ENCODE results near the gene RTL5.

Gene RTL5

DNA sequence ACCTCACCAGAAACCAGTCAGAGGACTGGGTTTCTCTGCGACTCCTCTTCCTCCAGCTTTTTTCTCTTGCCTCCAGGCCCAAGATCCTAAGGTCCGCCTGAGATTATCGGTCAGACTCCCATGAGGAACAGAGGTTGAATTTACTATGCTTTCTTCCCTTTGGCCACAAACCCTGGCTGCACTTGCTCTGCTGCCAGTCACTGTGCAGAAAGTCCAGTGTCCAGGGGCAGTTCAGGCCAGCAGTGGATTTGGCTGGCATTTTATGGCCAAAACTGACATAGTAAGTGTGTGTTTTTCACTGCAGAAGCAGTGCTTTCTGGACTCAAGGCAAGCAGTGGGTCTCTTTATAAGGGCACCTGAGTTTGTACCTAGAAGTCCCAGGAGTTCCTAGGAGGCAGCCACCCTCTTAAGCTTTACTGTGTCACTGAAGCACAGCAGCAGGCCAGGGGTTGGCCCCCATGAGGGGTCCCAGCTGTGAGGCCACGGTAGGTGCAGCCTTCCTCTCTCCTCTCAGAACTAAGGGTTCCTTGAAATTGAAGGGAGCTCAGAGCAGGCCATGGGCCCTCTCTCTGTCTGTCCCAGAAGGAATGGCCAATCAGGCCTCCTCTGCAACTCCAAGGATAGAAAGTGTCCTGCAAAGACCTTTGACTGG is 3.4 kb downstream of the RTL5 start:
- Histone ChIP-seq H3K36me3 (0 out of 22 replicates have a peak, but pooled peaks cover 0 to 11% (median 0%) of the 10 kb centered on the region in 11 experiments), H3K4me2 (peak overlapping the region in 4 of 11 experiments; percentile 80 to 92 (median 88); a peak in 7 of 22 replicates), H4K20me1 (peaks cover 0 to 38% (median 0%) of the 10 kb centered on the region in 11 experiments; a peak in 10 of 22 replicates), H3K27ac (no peak overlapping the region), H3K9ac (no peak overlapping the region), H3K4me3 (no peak overlapping the region), H3K9me3 (replicated peaks in 1 of 11) (peaks cover 0 to 14% (median 0%) of the 10 kb centered on the region in 11 experiments; a peak in 3 of 22 replicates), H3K4me1 (peaks cover 28 to 85% (median 67%) of the 10 kb centered on the region in 10 experiments), H3K27me3 (peaks cover 40 to 82% (median 63%) of the 10 kb centered on the region in 11 experiments)
- TF ChIP-seq Cebpa-rat (IDR thresholded peaks at IDR 0.05): no peak

- 0 out of 22 replicates have a peak, but pooled peaks cover 0 to 7% (median 0%) of the 10 kb centered on the region in 11 experiments for H3K36me3 ChIP-seq
- peak overlapping the region in 4 of 11 experiments; percentile 4 to 48 (median 22); a peak in 3 of 22 replicates for H3K9ac ChIP-seq
- H3K9me3 ChIP-seq (replicated peaks in 1 of 11): peaks cover 0 to 14% (median 0%) of the 10 kb centered on the region in 11 experiments; a peak in 3 of 22 replicates
- H3K4me2 ChIP-seq: peak overlapping the region in 9 of 11 experiments; percentile 20 to 94 (median 86); a peak in 16 of 22 replicates
- H3K4me1 ChIP-seq: peaks cover 37 to 92% (median 76%) of the 10 kb centered on the region in 10 experiments
- H3K27ac ChIP-seq: 0 out of 22 replicates have a peak overlapping the region, but pooled peaks of 1 of the 11 experiments have one; percentile 13
- H3K27me3 ChIP-seq: peaks cover 30 to 82% (median 53%) of the 10 kb centered on the region in 11 experiments
- peaks cover 0 to 28% (median 0%) of the 10 kb centered on the region in 11 experiments; a peak in 10 of 22 replicates for H4K20me1 ChIP-seq
- no peak for TF ChIP-seq Cebpa-rat (IDR thresholded peaks at IDR 0.05)
- H3K4me3 ChIP-seq: peak overlapping the region in 1 of 10 experiments; percentile 22; a peak in 1 of 20 replicates
Observed at GRCh38 chrX:72127332-72127731, 4.4 kb downstream of the RTL5 start.

DNA sequence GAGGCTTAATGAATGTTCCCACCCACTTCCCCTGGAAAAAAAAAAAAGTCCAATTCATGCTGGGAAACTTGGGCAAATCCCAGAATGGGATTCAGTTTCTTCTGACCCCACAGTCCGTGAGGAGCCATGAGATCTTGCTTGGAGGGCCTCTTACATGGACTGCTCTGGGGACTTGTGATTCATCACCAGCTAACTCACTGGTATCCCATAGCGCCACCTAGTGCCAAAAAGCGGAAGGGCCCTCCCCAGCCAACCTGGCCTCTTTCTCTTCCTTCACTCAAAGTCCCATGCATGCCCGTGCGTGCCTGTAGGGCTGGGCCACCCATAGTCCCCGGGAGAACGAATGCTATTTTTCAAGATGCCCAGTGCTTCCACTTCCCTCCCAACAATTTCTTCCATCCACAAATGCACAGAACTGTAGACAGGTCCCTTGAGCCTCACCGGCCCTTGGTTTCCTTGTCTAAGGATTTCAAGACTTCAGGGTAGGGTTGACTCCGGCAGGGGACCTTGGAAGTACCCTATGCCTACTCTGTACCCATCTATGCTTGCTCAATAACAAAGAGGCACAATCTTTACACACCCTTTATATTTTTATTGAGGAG is 5.1 kb downstream of the RTL5 start:
- peak overlapping the region in 5 of 11 experiments; percentile 47 to 90 (median 56); a peak in 8 of 22 replicates for H3K27ac ChIP-seq
- H3K36me3 ChIP-seq: 0 out of 22 replicates have a peak, but pooled peaks cover 0 to 7% (median 0%) of the 10 kb centered on the region in 11 experiments
- H3K4me3 ChIP-seq: 0 out of 20 replicates have a peak overlapping the region, but pooled peaks of 1 of the 10 experiments have one; percentile 22
- H3K4me2 ChIP-seq: peak overlapping the region in 9 of 11 experiments; percentile 80 to 94 (median 88); a peak in 16 of 22 replicates
- no peak for TF ChIP-seq Cebpa-rat (IDR thresholded peaks at IDR 0.05)
- H3K27me3 ChIP-seq: peaks cover 27 to 76% (median 47%) of the 10 kb centered on the region in 11 experiments
- peaks cover 0 to 24% (median 0%) of the 10 kb centered on the region in 11 experiments; a peak in 8 of 22 replicates for H4K20me1 ChIP-seq
- H3K9ac ChIP-seq: peak overlapping the region in 4 of 11 experiments; percentile 14 to 48 (median 38); a peak in 5 of 22 replicates
- peaks cover 0 to 14% (median 0%) of the 10 kb centered on the region in 11 experiments; a peak in 3 of 22 replicates for H3K9me3 ChIP-seq (replicated peaks in 1 of 11)
- H3K4me1 ChIP-seq: peaks cover 43 to 96% (median 81%) of the 10 kb centered on the region in 10 experiments

DNA sequence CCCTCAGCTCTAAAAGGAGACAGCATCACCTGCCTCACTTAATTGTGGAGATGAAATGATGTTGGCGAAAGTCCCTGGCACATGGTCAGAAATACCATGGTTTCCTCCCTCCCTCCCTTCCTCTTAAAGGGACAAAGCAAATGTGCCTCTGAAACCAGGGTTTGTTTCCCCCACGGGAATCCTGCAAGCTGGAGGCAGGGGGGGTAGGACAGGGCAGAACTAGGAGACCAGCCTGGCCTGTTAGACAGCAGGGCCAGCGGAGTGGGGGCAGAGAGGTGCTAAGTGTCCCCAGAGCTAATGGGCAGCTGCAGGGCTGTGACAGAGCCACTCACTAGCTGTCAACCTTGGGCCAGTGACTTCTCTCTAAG is 5.7 kb downstream of the RTL5 start:
- peaks cover 27 to 72% (median 47%) of the 10 kb centered on the region in 11 experiments for H3K27me3 ChIP-seq

DNA sequence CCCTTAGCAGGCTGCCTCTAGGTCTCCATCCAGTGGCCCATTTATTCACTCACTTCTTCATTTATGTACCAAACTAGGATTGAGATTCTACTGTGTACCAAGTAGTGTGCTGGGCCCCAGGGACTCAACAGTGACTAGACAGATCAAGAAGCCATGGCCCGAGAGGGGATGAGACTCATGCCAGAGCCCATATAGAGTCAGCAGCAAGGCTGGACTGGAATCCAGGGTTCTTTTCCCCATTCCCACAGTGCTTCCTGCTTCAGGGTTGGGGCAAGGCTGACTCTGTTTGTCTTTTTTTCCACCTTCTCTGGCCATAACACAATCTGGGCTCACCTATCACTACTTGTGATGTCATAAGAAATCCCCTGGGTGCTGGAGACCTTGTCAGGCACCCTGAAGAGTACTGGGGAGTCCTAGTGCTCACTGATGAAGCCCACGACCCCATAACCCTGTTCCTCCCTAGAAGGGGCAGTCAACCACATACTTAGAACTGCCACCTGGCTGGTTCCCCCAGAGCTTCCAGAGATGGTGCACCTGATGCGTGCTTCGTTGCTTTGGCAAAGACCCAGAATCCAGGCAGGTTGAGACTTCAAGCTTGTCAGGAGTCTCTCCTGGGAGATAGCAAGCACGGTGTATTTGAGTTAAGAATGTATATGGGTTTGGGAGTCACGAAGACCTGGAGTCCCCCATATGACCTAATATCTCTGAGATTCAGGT is 6.2 kb downstream of the RTL5 start:
- TF ChIP-seq Cebpa-rat (IDR thresholded peaks at IDR 0.05): no peak
- Histone ChIP-seq H3K27me3 (peaks cover 21 to 72% (median 46%) of the 10 kb centered on the region in 11 experiments), H3K9me3 (replicated peaks in 1 of 11) (peaks cover 0 to 10% (median 0%) of the 10 kb centered on the region in 11 experiments; a peak in 3 of 22 replicates), H3K36me3 (0 out of 22 replicates have a peak, but pooled peaks cover 0 to 7% (median 0%) of the 10 kb centered on the region in 11 experiments), H3K4me3 (no peak overlapping the region), H4K20me1 (peaks cover 0 to 24% (median 0%) of the 10 kb centered on the region in 11 experiments; a peak in 8 of 22 replicates), H3K27ac (peak overlapping the region in 4 of 11 experiments; percentile 52 to 90 (median 82); a peak in 8 of 22 replicates), H3K4me2 (peak overlapping the region; percentile 13 to 94 (median 87); a peak in 19 of 22 replicates), H3K4me1 (peaks cover 53 to 100% (median 83%) of the 10 kb centered on the region in 10 experiments), H3K9ac (peak overlapping the region in 5 of 11 experiments; percentile 1 to 48 (median 35); a peak in 5 of 22 replicates)

More for the DNA sequence above, 5.7 kb downstream of the RTL5 start:
- peak overlapping the region in 5 of 11 experiments; percentile 47 to 90 (median 56); a peak in 10 of 22 replicates for H3K27ac ChIP-seq
- H3K4me3 ChIP-seq: no peak overlapping the region
- 0 out of 22 replicates have a peak, but pooled peaks cover 0 to 7% (median 0%) of the 10 kb centered on the region in 11 experiments for H3K36me3 ChIP-seq
- peaks cover 0 to 14% (median 0%) of the 10 kb centered on the region in 11 experiments; a peak in 3 of 22 replicates for H3K9me3 ChIP-seq (replicated peaks in 1 of 11)
- peaks cover 0 to 24% (median 0%) of the 10 kb centered on the region in 11 experiments; a peak in 8 of 22 replicates for H4K20me1 ChIP-seq
- peaks cover 49 to 100% (median 83%) of the 10 kb centered on the region in 10 experiments for H3K4me1 ChIP-seq
- no peak for TF ChIP-seq Cebpa-rat (IDR thresholded peaks at IDR 0.05)
- H3K4me2 ChIP-seq: peak overlapping the region in 10 of 11 experiments; percentile 13 to 94 (median 88); a peak in 18 of 22 replicates
- H3K9ac ChIP-seq: peak overlapping the region in 4 of 11 experiments; percentile 35 to 48 (median 37); a peak in 6 of 22 replicates

DNA sequence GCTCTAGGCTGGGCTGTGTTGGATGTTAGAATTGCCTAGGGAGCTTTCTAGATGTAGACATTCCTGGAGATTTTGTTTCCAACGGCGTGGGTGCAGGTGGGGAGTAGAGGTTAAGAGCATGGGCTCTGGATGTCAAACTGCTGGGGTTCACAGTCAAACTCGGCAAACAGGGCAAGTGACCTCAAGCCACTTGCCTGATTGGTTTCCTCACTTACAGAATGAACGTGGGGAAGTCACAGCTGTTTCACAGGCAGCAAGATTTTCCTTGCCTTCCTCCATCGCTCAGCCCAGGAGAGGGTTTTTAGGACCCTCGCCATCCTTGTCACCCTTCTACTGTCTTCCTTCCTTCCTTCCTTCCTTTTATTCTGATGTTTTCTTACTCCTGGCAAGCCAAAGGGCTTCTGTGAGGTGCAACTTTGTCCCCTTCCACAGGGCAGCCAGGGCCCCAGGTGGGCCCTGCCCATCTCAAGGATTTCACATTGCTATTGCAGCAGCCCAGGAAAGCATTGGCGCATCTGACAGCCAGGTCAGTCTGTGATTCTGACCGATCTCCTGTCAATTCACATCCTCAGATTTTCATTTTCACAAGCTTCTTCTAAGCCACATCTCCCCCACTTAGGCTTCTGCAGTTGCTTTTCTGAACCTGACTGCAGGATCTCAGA is 7.0 kb downstream of the RTL5 start:
- Histone ChIP-seq H3K27me3 (peaks cover 14 to 67% (median 43%) of the 10 kb centered on the region in 11 experiments; a peak in 19 of 22 replicates), H3K4me1 (peaks cover 53 to 100% (median 81%) of the 10 kb centered on the region in 10 experiments), H3K9ac (peak overlapping the region in 6 of 11 experiments; percentile 0 to 73 (median 70); a peak in 7 of 22 replicates), H3K27ac (peak overlapping the region in 9 of 11 experiments; percentile 34 to 90 (median 82); a peak in 13 of 22 replicates), H3K4me3 (no peak overlapping the region), H4K20me1 (peaks cover 0 to 21% (median 0%) of the 10 kb centered on the region in 11 experiments; a peak in 7 of 22 replicates), H3K36me3 (0 out of 22 replicates have a peak, but pooled peaks cover 0 to 7% (median 0%) of the 10 kb centered on the region in 11 experiments), H3K9me3 (replicated peaks in 1 of 11) (peaks cover 0 to 2% (median 0%) of the 10 kb centered on the region in 11 experiments; a peak in 1 of 22 replicates), H3K4me2 (peak overlapping the region; percentile 71 to 94 (median 87))
- no peak for TF ChIP-seq Cebpa-rat (IDR thresholded peaks at IDR 0.05)

Data from BLaER1 treated with 17β-estradiol and CSF1 and Interleukin-3, amounts not matched to agents 10 nM and 100 nM (cell line).